Stimulated activated CD4-positive, alpha-beta T cell treated with anti-CD3 and anti-CD28 coated beads, TNF-alpha, amount 100 ng/mL, for 4 hours (primary cell): ENCODE results near the gene C1orf21.
"Not testable (repeated sequence)": the region's sequence is repeated elsewhere in the genome, so short reads cannot be mapped to it uniquely, and the experiment has no call there.

Experiments used
- DNase-seq, 3 experiments: peaks; one replicate each; pipeline ENCODE4 v3.0.0-alpha.2; 2020; ENCODE audit warnings: low read depth in 3 of 3

C1orf21 gene

DNA sequence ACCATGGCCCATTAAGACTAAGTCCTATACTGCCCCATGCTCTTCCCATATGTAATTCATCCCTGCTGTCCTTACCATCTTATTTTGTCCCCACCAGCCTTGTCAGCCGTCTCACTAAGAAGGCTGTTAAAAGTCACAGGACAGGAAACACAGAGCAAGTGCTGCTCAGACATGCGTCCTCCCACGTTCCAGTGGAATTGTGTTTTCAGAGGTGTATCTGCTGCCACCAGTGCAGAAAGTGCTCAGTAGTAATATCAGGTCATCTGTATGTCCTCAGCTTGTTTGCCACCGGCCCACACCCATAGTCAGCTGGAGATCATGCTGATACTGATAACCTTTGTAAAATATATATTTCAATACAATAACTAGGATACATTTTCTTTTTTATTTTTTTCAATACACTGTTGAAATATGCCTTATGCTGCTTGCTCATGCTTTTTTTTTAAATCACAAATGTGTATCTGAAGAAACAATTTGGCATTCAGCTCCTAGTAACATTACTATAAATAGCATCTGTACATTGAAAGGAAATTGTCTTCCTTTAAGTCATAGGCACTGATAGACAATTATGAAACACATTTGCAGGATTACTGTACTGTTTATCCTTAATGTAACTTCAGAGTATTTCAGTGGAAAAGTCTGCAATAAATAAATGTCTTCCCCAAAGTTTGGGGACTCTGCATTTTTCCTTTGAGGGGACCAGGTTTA is 211.0 kb downstream of the C1orf21 start:
- no peak for DNase-seq

DNA sequence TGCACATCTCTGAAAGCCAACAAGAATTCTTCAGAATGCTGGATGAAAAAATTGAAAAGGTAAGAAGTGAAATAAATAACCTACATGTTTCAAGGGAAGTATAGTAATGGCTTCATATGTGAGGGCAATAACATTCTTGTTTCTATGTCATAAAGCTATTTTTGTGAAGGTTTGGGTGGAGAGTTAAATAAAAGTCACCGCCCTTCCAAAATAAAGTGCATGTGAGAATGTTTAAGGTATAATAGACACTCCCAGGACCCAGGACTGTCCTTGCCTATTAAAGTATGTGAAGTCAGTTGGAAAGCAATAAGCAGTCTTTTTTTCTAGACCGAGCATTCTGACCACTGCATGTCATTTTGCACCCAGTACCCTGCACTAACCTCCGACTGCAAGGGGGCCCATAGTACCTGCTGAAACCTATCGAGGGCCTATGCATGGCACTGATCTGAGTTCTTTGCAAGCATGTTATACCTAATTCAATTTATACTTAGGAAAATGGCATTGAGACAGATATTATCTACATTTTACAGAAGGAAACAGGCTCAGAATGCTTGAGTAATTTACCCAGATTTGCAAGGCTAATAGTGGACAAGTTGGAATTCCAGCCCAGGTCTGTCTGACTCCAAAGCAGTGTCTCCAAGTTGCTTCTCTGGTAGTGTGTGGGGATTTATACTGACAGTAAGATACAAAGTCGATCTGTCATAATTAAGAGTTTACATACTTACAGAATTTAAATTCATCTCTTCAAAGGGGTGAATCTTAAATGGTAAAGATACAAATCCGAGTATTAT is 211.8 kb downstream of the C1orf21 start:
- DNase-seq = no peak

DNA sequence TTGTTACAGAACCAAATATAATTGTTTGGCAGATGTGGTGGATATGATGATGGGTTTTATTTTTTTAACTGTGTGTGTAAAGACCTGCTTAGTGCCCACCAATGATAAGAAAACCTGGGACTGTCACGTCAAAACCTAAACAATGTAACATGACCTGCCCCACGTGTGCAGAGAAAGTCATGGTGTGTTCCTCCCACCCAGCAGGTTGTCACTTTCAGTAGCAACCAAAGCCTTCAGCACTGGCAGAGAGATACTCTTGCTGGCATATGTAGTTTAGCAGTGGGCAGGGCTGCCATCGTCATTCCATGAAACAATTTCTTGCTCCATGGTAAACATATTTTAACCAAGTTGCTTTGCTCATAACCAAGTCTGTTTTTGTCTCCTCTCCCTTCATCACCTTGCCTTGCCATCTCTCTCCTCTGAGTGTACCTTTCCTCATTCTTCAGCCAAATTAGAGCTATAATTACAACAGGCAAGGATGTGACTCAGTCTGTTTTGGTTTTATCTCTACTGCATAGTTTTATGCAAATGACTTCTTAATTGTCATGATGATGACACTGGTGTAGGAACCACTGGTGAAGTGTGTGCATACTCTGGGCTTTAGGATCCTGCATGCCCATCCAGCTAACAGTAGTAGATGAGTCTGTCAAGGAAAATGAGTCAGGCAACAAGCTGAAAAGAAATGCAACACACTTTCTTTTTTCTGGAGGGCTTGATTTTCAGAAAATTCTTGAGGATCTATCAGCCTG is 217.5 kb downstream of the C1orf21 start:
- no peak for DNase-seq

DNA sequence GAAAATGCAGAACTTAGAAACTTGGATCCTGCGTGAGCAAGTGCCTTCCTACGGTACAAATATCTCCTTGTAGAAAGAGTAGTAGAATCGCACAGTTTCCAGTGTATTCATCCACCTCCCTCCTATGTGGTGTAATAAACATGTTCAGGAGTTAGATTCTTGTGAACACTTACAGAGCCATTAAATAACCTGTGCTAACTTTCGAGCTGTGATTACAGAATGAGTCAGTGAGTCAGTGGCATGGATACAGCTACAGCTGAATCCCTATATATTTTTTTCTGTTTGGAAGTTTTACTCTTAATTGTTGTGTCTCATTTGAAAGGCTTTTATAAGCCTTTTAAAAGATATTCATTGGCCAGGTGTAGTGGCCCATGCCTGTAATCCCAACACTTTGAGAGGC is 219.1 kb downstream of the C1orf21 start:
- no peak for DNase-seq

DNA sequence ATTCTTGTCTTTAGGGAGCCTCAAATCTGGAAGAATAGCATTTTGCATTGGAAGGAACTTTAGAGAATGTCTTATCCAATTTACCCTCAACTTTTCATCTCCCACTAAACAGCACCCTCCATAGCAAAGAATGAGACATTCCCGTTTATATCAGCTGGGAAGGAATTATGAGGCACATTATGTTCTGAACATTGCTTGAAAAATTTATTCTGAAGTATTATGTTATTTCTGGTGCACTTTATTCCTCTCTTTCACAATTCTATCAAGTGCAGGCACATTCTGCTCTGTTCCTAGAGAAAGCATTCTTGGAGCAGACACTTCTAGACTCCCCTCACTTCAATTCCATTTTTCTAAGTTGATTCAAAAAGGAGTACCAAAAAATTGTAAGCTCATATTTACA is 220.0 kb downstream of the C1orf21 start:
- DNase-seq = no peak

DNA sequence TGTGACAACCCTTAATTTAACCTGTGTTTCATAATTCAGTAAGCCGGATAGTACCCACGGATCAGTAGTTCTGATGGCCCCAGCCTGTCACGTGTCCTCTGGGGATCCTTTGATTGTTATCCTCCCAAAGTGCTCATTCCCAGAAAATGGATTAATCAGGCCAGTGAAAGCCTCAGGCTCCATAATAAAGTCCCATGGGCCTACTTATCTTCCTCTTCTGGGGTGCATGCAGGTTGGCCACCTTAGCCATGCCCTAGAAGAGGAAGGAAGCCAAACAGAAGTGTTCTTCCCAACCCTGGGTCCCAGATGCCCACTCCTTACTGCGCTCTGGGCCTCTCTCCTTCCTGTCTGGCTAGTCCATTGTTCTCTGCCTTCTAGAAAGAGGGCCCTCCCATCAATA is 221.8 kb downstream of the C1orf21 start:
- no peak for DNase-seq

DNA sequence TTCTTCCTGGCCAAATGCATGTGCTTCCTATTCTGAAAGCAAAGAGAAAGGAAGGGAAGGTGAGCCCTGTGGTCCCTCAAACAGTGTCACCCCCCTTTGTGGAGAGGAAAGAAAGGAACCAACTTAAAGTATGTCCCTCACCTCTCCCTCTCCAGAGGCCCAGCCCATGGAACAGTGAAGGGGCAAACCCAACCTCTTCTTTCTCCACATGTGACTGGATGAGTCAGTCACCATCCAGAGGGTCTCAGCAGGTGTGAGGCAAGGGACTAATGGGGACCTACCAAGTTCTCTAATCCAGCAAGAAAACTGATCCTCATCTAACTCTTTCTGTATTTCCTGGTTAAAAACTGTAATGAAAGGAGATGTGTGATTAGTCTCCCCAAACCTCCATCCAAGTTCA is 222.2 kb downstream of the C1orf21 start:
- no peak for DNase-seq

DNA sequence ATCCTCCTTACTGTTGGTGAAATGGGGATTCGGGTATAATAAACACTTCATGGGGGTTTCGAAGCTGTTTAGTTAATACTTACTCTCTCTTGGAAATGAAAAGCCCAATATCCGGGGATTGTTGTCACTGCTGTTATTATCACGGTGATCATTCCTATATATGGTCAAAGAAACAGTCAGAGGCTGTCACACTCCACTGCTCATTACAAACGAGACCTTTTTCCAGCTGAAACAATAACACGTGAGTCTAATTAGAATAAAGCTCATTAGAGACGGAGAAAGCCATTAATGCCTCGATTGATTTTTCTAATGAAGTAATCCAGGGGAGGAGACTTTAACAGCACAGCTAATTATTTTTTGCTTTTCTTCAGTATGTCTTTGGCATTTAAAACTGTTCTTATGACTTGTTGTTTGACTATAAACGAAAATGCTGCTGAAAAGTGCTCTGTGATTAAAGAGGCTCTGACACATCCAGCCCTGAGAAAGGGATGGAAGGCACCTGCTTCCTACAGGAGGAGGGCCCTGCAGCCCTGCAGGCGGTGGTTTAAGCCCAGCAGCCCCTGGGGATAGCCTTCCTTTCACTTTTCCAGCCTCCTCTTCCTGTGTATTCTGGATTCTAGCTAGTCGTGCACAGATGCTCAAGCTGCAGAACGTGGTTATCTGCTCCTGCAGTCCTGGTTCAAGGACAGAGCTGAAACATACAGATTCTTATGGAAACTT is 224.2 kb downstream of the C1orf21 start:
- no peak for DNase-seq

DNA sequence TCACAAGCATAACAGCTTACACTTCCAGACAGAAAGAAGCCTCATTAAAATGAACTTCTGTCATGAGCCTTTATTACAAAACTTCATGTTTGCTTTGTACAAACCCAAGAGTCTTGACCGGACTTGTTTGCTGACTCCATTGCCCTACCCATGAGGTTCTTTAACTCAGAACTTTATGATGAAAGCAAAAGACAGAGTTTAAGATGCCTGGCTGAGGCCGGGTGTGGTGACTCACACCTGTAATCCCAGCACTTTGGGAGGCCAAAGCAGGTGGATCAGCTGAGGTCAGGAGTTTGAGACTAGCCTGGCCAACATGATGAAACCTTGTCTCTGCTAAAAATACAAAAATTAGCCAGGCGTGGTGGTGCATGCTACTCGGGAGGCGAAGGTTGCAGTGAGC is 225.4 kb downstream of the C1orf21 start:
- not testable (repeated sequence) for DNase-seq

DNA sequence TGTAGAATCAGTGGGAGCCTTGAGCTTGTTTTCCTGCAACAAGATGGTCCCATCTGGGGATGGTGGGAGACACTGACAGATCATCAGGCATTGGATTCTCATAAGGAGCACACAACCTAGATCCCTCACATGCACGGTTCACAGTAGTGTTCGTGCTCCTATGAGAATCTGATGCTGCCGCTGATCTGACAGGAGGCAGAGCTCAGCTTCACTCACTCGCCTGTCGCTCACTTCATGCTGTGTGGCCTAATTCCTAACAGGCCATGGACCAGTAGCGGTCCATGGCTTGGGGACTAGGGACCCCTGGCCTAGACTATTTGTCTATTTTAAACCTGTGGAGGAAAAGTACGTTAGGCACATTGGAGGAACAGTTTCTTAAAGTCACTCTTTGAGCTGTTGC is 227.8 kb downstream of the C1orf21 start:
- no peak for DNase-seq

DNA sequence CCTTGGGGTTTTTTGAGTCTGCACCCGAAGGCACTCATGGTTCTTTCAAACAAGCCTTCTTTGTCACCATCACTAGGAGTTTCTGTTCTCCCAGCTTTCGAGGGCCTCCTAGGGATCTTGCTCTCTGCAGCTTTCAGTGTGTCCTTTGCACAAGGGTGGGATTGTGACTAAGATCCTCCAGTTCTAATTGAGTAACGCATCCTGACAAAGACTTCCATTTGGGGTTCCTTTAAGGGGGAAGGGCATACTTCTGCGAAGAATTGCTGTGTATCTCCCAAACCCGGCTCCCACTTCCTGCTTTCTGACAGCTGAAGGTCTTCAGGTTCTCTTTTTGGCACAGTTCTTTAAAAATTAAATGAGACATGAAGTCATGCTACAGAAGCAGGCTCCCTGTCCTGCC is 228.5 kb downstream of the C1orf21 start:
- DNase-seq = no peak

DNA sequence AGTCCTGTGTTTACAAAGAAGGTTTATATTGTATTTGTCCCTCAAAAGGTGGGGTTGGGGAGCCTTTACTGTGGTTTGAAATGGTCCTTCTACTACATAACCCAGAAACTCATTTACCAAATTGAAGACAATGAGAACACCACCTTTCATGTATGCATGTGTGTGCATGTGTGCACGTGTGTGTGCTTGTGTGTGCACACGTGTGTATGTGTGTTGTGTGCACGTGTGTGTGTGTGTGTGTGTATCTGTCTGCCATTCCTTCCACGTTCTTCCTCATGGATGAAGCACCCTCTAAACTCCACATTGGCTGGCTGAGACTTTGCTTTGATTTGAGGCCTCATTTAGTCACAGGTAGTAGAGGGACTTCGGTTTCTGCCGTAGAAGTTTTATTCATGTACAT is 229.7 kb downstream of the C1orf21 start:
- no peak for DNase-seq

DNA sequence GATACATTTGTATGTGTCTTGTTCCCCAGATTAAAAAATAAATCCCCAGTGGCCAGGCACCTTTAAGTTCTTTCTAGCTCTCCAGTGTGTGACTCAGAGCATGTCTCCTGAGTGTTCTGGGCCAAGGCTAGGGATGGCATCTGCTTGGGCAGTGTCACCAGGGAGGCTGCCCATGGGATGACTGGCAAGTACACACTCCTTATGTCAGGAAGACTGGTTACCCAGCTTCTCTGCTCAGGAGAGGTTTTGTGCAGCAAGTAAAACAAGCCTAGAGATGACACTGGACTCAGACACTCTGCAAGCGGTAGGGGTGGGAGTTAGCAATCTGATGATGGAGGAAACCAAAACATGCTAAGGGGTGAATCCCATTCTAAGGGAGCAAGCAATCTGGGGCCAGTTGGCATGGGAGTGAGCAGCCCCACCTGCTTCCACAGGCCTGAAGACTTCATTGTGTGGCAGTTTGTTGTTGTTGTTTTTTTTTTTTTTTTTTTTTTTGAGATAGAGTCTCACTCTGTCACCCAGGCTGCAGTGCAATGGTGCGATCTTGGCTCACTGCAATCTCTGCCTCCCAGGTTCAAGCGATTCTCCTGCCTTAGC is 230.7 kb downstream of the C1orf21 start:
- no peak for DNase-seq

DNA sequence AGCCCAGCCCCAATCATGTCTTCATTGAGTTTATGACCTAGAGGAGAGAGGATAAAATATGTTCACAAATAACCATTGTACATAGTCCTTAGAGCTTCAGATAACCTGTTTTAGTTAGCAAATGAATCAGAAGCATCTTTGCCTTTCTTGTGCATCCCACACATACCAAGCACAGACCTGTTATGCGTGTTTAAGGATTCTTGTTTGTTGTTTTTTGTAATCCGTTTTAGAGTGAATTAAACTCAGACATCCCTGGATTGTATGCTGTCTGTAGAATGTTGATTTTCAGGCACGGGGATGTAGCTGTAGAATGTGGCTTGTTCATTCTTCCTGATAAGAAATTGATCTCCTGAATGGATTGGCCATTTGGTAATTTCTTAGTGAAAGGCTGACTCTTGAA is 232.0 kb downstream of the C1orf21 start:
- DNase-seq = no peak

DNA sequence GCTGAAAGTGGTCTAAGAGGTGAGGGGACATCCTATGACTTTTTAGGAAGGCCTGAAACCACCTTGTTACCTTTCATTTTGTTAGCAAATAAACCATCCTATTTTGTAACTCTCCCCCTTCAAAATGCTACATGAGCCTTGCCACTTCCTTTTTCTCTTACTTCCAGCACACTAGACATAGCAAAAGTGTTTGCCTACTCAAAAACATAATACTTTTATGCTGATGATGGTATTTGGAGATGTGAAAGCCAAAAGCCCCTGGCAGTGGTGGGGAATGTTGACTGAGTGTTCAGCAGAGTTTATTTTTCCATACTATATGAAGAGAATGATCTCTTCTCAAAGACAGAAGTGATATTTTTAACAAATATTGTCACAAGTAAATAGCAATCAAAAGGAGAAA is 233.6 kb downstream of the C1orf21 start:
- DNase-seq = no peak

DNA sequence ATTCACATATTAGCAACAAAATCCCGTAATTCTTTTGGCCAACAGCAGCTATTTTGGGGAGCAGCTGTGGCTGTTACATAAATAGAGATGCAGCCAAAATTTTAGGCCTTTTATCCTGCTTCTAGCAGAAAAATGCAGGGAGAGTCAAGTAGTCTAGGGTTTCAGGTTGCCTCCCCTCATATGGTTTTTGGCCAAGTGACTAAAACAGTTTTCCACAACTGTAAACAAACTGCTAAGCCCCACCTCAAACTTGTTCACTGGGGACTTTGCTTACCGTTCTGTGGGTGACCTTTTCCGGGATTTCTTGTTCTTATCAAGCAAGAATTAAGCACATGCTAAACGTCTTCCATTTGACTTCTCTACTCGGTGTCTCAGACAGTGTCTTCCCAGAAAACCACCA is 234.4 kb downstream of the C1orf21 start:
- no peak for DNase-seq

DNA sequence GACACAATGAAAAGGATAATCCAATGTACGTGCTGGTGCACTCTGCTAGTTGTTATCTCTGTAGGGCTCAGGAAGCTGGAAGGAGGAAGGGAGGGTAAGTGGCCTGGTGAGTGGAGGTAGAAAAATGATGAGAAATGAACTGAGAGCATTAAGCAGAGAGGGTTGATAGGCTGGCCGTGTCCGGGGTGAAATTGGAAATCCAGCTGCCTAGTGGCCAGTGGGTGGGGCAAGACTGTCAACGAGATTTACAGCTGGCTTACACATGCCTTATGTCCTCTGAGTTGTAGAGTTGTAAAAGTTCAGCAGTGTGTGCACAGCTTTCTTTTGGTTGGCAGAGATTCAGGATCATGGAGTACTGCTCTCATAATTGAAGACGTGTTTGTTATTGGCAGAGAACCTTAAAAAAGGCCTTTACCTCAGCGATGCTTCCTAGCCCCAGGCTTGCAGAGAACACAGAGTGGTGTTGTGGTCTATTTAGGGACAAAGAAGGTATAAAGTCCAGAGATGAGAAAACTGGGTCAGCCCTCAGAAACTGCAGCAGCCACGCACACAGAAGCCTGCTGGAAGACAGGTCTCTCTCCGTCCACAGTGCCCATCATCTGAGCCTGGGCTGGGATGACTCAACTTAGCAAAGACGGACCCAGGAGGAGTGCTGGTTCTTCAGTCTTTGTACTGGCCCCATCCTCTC is 235.5 kb downstream of the C1orf21 start:
- DNase-seq = no peak

DNA sequence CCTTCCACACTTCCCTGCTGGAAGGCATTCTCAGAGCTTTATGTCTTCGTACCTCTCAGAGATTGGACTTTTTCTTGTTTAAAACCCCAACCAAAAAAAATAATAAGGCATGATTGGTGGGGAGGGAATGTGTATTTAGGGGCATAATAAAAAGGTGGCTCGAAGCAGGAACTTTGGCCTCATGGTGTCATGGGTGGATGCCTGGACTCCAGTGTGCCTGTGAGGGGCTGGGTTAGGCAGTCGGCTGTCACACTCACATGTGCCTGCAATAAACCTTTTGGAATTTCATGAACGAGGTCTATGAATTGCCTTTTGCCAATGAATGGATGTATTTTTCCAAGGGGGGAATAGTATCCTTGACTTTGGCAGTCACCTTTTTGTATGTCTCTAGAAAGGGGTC is 236.6 kb downstream of the C1orf21 start:
- DNase-seq = no peak

DNA sequence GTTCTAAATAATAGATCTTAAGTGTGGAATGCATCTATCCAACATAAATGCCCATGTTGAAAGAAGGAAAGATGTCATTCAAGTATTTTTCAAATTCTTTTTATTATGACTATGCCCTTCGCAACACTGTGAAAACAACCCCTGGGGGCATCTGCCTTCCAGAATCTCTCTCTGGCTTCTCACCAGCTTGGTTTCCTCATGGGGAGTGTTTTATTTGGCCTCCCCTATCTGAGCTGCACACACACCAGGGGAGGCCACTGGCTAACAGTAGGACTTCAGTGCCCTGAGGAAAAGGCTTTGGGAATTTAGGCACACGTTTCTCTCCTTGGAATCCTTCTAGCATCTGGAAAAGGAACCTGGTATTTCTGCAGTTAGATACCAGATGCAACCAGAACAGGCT is 237.2 kb downstream of the C1orf21 start:
- DNase-seq = no peak

DNA sequence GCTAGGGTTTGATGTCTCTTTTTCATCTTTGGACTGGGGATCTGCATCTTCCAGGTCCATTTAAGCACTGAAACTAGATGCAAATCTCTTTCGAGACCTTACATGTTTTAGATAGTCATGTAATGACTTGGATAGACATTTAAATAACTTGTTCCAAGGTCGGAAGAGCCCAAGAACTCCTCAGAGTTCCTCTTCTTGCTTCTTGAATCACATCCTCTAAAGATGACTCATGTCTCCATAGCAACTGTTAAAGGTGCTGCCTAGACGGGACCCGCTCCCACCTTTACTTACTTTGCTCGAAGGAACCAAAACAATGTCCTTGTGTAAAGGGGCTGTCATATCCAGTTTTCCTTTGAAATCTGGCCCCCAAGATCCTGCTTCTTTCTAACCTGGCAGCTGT is 237.8 kb downstream of the C1orf21 start:
- no peak for DNase-seq

DNA sequence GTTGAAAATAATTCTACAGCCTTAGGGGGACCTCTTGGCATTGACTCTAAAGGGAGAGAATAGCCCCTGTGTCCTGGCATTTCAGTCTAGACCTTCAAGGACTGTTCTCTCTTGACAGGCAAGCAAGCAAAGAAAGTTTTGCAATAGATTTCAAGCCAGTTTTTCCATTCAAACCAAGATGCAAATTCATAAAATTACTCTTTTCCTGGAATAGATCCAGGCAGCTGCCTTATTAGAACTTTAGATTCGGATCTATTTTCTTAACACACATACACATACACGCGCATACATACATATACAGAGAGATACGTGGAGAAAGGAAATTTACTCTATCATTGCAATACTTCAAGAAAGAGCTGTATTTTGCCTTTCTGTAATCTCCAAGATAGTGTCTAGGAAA is 238.4 kb downstream of the C1orf21 start:
- DNase-seq = no peak
